Calu3 (cell line): ENCODE data around the gene HDAC4. TPM values are rescaled to one million over a fixed set of nuclear protein-coding genes. Genes with fewer than 3 reads are reported as not detected.

Source experiments
- BruUV-seq: library from RNA; stranded (reverse); fragments of 400-500 nt; replicated peaks from 2 replicates; lab custom pipeline; 2021; lab: Mats Ljungman, UMichigan
- CTCF ChIA-PET: fragments of 300-600 bp; sonication (Branson Sonifier 250); formaldehyde crosslinking; loops from one replicate; lab custom pipeline; 2022; ENCODE audit warnings: antibody characterized with exemption; lab: Charles Lee
- DNase-seq: peaks from one replicate; pipeline ENCODE4 v3.0.0; 2022
- H3K27ac Mint-ChIP-seq: one replicate; pipeline ENCODE4 v1.8.0; 2022; ENCODE audit warnings: mixed read lengths; ENCODE audit not compliant: unreplicated experiment
- H3K27me3 Mint-ChIP-seq: one replicate; pipeline ENCODE4 v1.8.0; 2022; ENCODE audit warnings: mixed read lengths; ENCODE audit not compliant: unreplicated experiment
- H3K36me3 Mint-ChIP-seq: one replicate; pipeline ENCODE4 v1.8.0; 2022; ENCODE audit warnings: mild to moderate bottlenecking, moderate library complexity, mixed read lengths; ENCODE audit not compliant: insufficient read depth, unreplicated experiment
- H3K4me1 Mint-ChIP-seq: one replicate; pipeline ENCODE4 v1.8.0; 2022; ENCODE audit warnings: mild to moderate bottlenecking, low read depth, mixed read lengths; ENCODE audit not compliant: unreplicated experiment
- H3K4me3 Mint-ChIP-seq: one replicate; pipeline ENCODE4 v1.8.0; 2022; ENCODE audit warnings: mild to moderate bottlenecking, low read depth, moderate library complexity, mixed read lengths; ENCODE audit not compliant: unreplicated experiment
- H3K9me3 Mint-ChIP-seq: one replicate; pipeline ENCODE4 v1.8.0; 2022; ENCODE audit warnings: low read depth, mixed read lengths; ENCODE audit not compliant: unreplicated experiment
- CTCF ChIP-seq: fragments of 200-600 bp; IDR thresholded peaks from one replicate; pipeline ENCODE4 v1.8.0; 2022; ENCODE audit warnings: antibody characterized with exemption; ENCODE audit not compliant: unreplicated experiment
- intact Hi-C: fragments of 100-400 bp; cut with micrococcal nuclease; formaldehyde crosslinking; loops from one replicate; pipeline ENCODE4 v1.10.0; 2022; ENCODE audit not compliant: unreplicated experiment
- total RNA-seq: library from RNA; stranded (reverse); gene quantifications from 2 replicates; pipeline ENCODE4 v1.2.3, GENCODE V29; 2022

HDAC4 gene
- total RNA-seq, 1 experiment from 2014 or later, result 39.6 TPM

- Mint-ChIP-seq H3K4me1 (peaks cover 16% of the 10 kb centered on the region), H3K9me3 (peaks cover 4% of the 10 kb centered on the region), H3K27me3 (peaks cover 93% of the 10 kb centered on the region), H3K36me3 (no peaks in the 10 kb centered on the region), H3K27ac (no peak overlapping the region), H3K4me3 (no peak overlapping the region)
- no TSS peak for BruUV-seq
- intact Hi-C loops, result no loop called here
- TF ChIP-seq CTCF, result no peak
- no peak for DNase-seq
- CTCF ChIA-PET, result no interaction called here
Observed at GRCh38 chr2:239005586-239005985, 395.2 kb downstream of the HDAC4 start.

- intact Hi-C loops, result no loop called here
- no peak for DNase-seq
- Mint-ChIP-seq H3K27ac (no peak overlapping the region), H3K4me1 (peaks cover 16% of the 10 kb centered on the region), H3K27me3 (peaks cover 83% of the 10 kb centered on the region), H3K36me3 (no peaks in the 10 kb centered on the region), H3K9me3 (peaks cover 4% of the 10 kb centered on the region), H3K4me3 (no peak overlapping the region)
- BruUV-seq, result no TSS peak
- no peak for TF ChIP-seq CTCF
- CTCF ChIA-PET, result no interaction called here
Observed at GRCh38 chr2:239004274-239005015, 396.4 kb downstream of the HDAC4 start.

DNA sequence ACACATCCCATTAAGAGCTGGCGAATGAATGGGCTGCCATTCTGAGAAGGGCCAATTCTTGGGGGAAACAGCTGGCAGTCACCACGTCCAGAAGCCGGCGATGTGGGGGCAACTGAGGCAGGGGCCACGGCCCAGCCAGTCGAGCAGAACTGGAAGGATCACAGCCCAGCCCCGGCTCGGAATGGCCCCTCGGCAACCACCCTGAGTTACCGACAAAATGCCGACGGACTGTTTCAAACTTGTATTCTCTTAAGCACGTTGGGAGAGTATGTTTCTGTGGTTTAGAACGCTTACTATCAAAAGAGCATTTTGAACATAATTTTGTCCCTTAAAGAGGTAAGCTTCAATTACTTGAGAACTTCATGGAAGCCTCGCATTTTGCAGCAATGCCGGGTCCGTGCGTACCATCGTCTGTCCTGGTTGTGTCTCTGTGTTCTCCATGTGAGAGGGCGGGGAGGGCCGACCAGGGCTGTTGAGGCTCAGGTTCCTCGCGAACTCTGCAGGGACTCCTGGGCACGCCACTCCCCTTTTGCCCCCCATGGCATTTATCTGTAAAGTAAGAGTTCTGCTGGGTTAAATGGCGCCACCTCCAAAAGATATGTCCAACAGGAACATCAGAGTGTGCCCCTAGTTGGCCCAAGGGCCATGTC, 397.1 kb downstream of the HDAC4 start:
- no peak for TF ChIP-seq CTCF
- H3K27me3 Mint-ChIP-seq, result peaks cover 83% of the 10 kb centered on the region
- peaks cover 16% of the 10 kb centered on the region for H3K4me1 Mint-ChIP-seq
- no peak for DNase-seq
- H3K36me3 Mint-ChIP-seq, result no peaks in the 10 kb centered on the region
- peaks cover 4% of the 10 kb centered on the region for H3K9me3 Mint-ChIP-seq
- H3K4me3 Mint-ChIP-seq, result no peak overlapping the region
- BruUV-seq, result no TSS peak
- intact Hi-C loops, result no loop called here
- CTCF ChIA-PET, result no interaction called here
- no peak overlapping the region for H3K27ac Mint-ChIP-seq

DNA sequence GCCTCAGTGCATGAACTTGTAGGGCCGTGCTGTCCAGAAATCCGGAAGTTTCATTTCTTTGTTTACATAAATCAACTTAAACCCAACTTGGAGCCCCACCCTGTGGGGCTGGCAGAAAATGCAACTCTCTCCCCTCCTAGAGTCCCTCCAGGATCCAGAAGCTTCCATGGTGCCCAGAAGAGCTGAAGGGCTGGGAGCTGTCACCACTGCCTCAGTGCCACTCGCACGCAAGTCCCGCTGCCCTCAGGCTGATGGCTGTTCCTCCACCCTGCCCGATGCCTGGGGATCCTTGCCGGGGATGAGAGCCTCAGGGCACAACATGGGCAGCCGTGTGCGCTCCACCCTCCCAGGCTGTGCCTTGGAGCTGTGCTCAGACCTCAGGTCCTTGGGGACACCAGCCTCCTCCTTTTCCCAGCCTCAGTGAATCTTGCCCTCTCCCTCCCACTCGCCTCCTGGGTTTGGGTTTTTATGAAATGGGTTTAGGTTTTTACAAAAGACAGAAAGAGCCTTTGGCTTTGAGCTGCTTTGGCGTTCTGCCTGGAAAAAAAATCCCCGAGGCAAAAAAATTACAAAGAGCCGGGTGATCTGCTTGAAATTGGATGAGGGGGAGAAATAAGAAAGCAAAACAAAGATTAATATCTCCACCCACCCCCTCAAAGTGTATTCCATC, 397.7 kb downstream of the HDAC4 start:
- Mint-ChIP-seq H3K27ac (no peak overlapping the region), H3K4me3 (no peak overlapping the region), H3K36me3 (no peaks in the 10 kb centered on the region), H3K27me3 (peaks cover 83% of the 10 kb centered on the region), H3K4me1 (peaks cover 16% of the 10 kb centered on the region), H3K9me3 (peaks cover 4% of the 10 kb centered on the region)
- intact Hi-C loops, result no loop called here
- CTCF ChIA-PET, result no interaction called here
- no TSS peak for BruUV-seq
- no peak for TF ChIP-seq CTCF
- DNase-seq, result no peak
